A549 (cell line): ENCODE data around the gene SLC45A2. TPM values are rescaled to one million over a fixed set of nuclear protein-coding genes. Genes with fewer than 3 reads are reported as not detected.

ENCODE experiments used
- ATAC-seq, 2 experiments: fragments of 200-7000 bp in 1 of 2; fragments of >200 bp in 1 of 2; cut with Nextera tagmentation in 1 of 2; cut with Tn5 transposase in 1 of 2; 3 replicates each; pipeline versions ENCODE4 v1.8.0 to v1.9.1; 2018 to 2020; ENCODE audit warnings: mild to moderate bottlenecking in 1 of 2, moderate library complexity in 1 of 2
- CTCF ChIA-PET: fragments of 300-600 bp; sonication (Branson Sonifier 250); formaldehyde crosslinking; extraction: SDS; loops from one replicate; lab custom pipeline; 2021; ENCODE audit warnings: antibody characterized with exemption, inconsistent platforms; lab: Yijun Ruan, JAX
- POLR2A ChIA-PET: fragments of 350-600 bp; formaldehyde crosslinking; extraction: SDS; loops from one replicate; lab custom pipeline; 2021; ENCODE audit warnings: antibody characterized with exemption, inconsistent platforms; lab: Yijun Ruan, JAX
- DNase-seq, 2 experiments: peaks; one replicate each; pipeline versions ENCODE4 v3.0.0 to v3.0.0-alpha.2; 2011 to 2016; ENCODE audit warnings: low read depth in 1 of 2, low spot score in 1 of 2
- FAIRE-seq: peaks from 2 replicates; lab custom pipeline; 2011; peaks lifted over from hg19 to GRCh38; lab: Jason Lieb, UNC
- H3K27ac ChIP-seq, 2 experiments: fragments of >200 bp; sonication (Bioruptor Twin); formaldehyde crosslinking; 3 replicates each; pipeline ENCODE4 v1.5.1; 2016 to 2017
- H3K4me1 ChIP-seq: fragments of >200 bp; sonication (Bioruptor Twin); formaldehyde crosslinking; 3 replicates; pipeline ENCODE4 v1.6.1; 2016
- H3K4me2 ChIP-seq: fragments of >200 bp; sonication (Bioruptor Twin); formaldehyde crosslinking; 3 replicates; pipeline ENCODE4 v1.6.1; 2016
- H3K4me3 ChIP-seq: fragments of >200 bp; sonication (Bioruptor Twin); formaldehyde crosslinking; 3 replicates; pipeline ENCODE4 v1.5.1; 2016
- H3K9me3 ChIP-seq: fragments of >200 bp; sonication (Bioruptor Twin); formaldehyde crosslinking; 3 replicates; pipeline ENCODE4 v1.6.1; 2016
- ATOH8 ChIP-seq: fragments of 250-450 bp; sonication (Bioruptor Pico); IDR thresholded peaks from 2 replicates; pipeline ENCODE4 v1.5.0; 2020; ENCODE audit warnings: low read depth, mild to moderate bottlenecking, moderate library complexity
- BCL3 ChIP-seq: fragments of >200 bp; sonication (Bioruptor Twin); formaldehyde crosslinking; IDR thresholded peaks from 3 replicates; pipeline ENCODE4 v1.6.1; 2016
- CBX2 ChIP-seq: fragments of 200-600 bp; sonication (generic); IDR thresholded peaks from 2 replicates; pipeline ENCODE4 v1.6.1; 2016; ENCODE audit warnings: low read depth, mild to moderate bottlenecking, borderline replicate concordance
- CBX8 ChIP-seq: fragments of 200-600 bp; sonication (generic); IDR thresholded peaks from 2 replicates; pipeline ENCODE4 v1.6.1; 2016
- CEBPB ChIP-seq, 2 experiments: fragments of >200 bp in 1 of 2; sonication (Bioruptor Twin) in 1 of 2; formaldehyde crosslinking in 1 of 2; IDR thresholded peaks; 2 replicates each; pipeline ENCODE4 v1.6.1; 2012 to 2016
- FOSB ChIP-seq: fragments of 250-450 bp; sonication (Bioruptor Pico); IDR thresholded peaks from 2 replicates; pipeline ENCODE4 v1.5.0; 2020; ENCODE audit warnings: mild to moderate bottlenecking, moderate library complexity
- GATA3 ChIP-seq: IDR thresholded peaks from 2 replicates; pipeline ENCODE4 v1.6.1; 2012; ENCODE audit warnings: borderline replicate concordance
- HMGXB4 ChIP-seq: fragments of 250-450 bp; sonication (Bioruptor Pico); IDR thresholded peaks from 2 replicates; pipeline ENCODE4 v1.5.0; 2021; ENCODE audit warnings: mild to moderate bottlenecking, moderate library complexity, borderline replicate concordance
- JUN ChIP-seq, 2 experiments: fragments of >200 bp; sonication (Bioruptor Twin); formaldehyde crosslinking; IDR thresholded peaks; 2 replicates in 1 of 2; 3 replicates in 1 of 2; pipeline ENCODE4 v1.6.1; 2016 to 2017
- KDM5A ChIP-seq: fragments of 200-600 bp; sonication (generic); IDR thresholded peaks from 2 replicates; pipeline ENCODE4 v1.6.1; 2016; ENCODE audit warnings: antibody characterized with exemption, mild to moderate bottlenecking
- MAX ChIP-seq: IDR thresholded peaks from 2 replicates; pipeline ENCODE4 v1.6.1; 2012
- MAZ ChIP-seq: fragments of 150-350 bp; IDR thresholded peaks from 2 replicates; pipeline ENCODE4 v1.6.1; 2014; ENCODE audit warnings: antibody characterized with exemption, low read depth, low read length, borderline replicate concordance
- NR3C1 ChIP-seq: fragments of >200 bp; sonication (Bioruptor Twin); formaldehyde crosslinking; IDR thresholded peaks from 3 replicates; pipeline ENCODE4 v1.6.1; 2017
- PBX3 ChIP-seq: IDR thresholded peaks from 2 replicates; pipeline ENCODE4 v1.6.1; 2012
- POLR2AphosphoS2 ChIP-seq: conservative IDR thresholded peaks from 2 replicates; pipeline ENCODE4 v1.6.1; 2012; ENCODE audit warnings: low read length, improper control_type of control experiment, inconsistent platforms
- RCOR1 ChIP-seq: fragments of 150-350 bp; IDR thresholded peaks from 2 replicates; pipeline ENCODE4 v1.6.1; 2014; ENCODE audit warnings: antibody characterized with exemption, low read length, low read depth
- USF2 ChIP-seq: fragments of 450-650 bp; IDR thresholded peaks from 2 replicates; pipeline ENCODE4 v1.6.1; 2014; ENCODE audit warnings: antibody characterized with exemption
- ZC3H11A ChIP-seq: fragments of 450-650 bp; IDR thresholded peaks from 2 replicates; pipeline ENCODE4 v1.6.1; 2014; ENCODE audit warnings: antibody characterized with exemption, mild to moderate bottlenecking
- ZFP36 ChIP-seq: fragments of 450-650 bp; IDR thresholded peaks from 2 replicates; pipeline ENCODE4 v1.6.1; 2014; ENCODE audit warnings: borderline replicate concordance; ENCODE audit not compliant: partially characterized antibody
- ZNF302 ChIP-seq: fragments of 250-450 bp; sonication (Bioruptor Pico); IDR thresholded peaks from 2 replicates; pipeline ENCODE4 v1.9.0; 2021; ENCODE audit warnings: inconsistent platforms, mild to moderate bottlenecking, moderate library complexity
- ZSCAN20 ChIP-seq: fragments of 250-450 bp; sonication (Bioruptor Pico); IDR thresholded peaks from 2 replicates; pipeline ENCODE4 v1.8.0; 2022; ENCODE audit warnings: mild to moderate bottlenecking, moderate library complexity
- WGBS: methylation state at CpG from one replicate; pipeline ENCODE4 v1.1.6; 2017; ENCODE audit errors: missing lambda C conversion rate; 5-methylcytosine and 5-hydroxymethylcytosine counted together
- polyA plus RNA-seq, 4 experiments: library from polyadenylated mRNA; depleted of rRNA in 3 of 4; stranded (reverse); fragments of >200 nt; fragmentation: RNase III in 1 of 4; extraction: RNeasy Plus Mini Kit Qiagen cat#74134 plus additional on column Dnase treatment in 1 of 4; gene quantifications; 2 replicates in 3 of 4; 3 replicates in 1 of 4; pipeline ENCODE4 v1.2.3, GENCODE V29; 2011 to 2017

Gene SLC45A2
- polyA plus RNA-seq, 2 of the 4 experiments (the other 2 are of a cell fraction) = not detected

- no peak overlapping the region for H3K4me3 ChIP-seq
- TF ChIP-seq ATOH8 (CRISPR knock-in tag) = no peak
- TF ChIP-seq JUN (IDR thresholded peaks at IDR 0.05) = no peak
- no peak for TF ChIP-seq MAX
- no peak for TF ChIP-seq ZFP36
- no peak for TF ChIP-seq NR3C1
- no peak for TF ChIP-seq RCOR1
- no peak for TF ChIP-seq BCL3
- no peak for TF ChIP-seq PBX3
- no peak for TF ChIP-seq CEBPB (IDR thresholded peaks at IDR 0.05)
- no peak for TF ChIP-seq CBX8
- TF ChIP-seq CBX2 = no peak
- no peak for TF ChIP-seq POLR2AphosphoS2
- no peak for TF ChIP-seq ZNF302 (CRISPR knock-in tag)
- no peak for TF ChIP-seq KDM5A
- no peak for TF ChIP-seq USF2
- TF ChIP-seq MAZ = no peak
- no peak for TF ChIP-seq HMGXB4 (CRISPR knock-in tag)
- TF ChIP-seq FOSB (CRISPR knock-in tag) = no peak
- TF ChIP-seq, all 56 proteins: peak for 0
- no peak for DNase-seq
- FAIRE-seq = no peak
- no peak for ATAC-seq
- Histone ChIP-seq H3K9me3 (no peaks in the 10 kb centered on the region), H3K27ac (no peak overlapping the region), H3K4me1 (no peaks in the 10 kb centered on the region), H3K4me2 (no peak overlapping the region)
- POLR2A ChIA-PET = no interaction called here
- CTCF ChIA-PET = no interaction called here
- 2% methylated on average over 2 of the region's 2 CpGs for WGBS
Measured at GRCh38 chr5:34022121-34022705, 37.7 kb upstream of the SLC45A2 start.

- H3K9me3 ChIP-seq = no peaks in the 10 kb centered on the region
- CTCF ChIA-PET = no interaction called here
- POLR2A ChIA-PET = no interaction called here
- DNase-seq = no peak
- no peak for ATAC-seq
- H3K4me3 ChIP-seq = no peak overlapping the region
- H3K27ac ChIP-seq = no peak overlapping the region
- no peaks in the 10 kb centered on the region for H3K4me1 ChIP-seq
- no peak for FAIRE-seq
- H3K4me2 ChIP-seq = no peak overlapping the region
- TF ChIP-seq ZC3H11A (no peak), GATA3 (no peak), FOSB (CRISPR knock-in tag) (no peak), ZSCAN20 (CRISPR knock-in tag) (no peak)
- TF ChIP-seq, all 56 proteins: peak for 0
- WGBS = 78% methylated on average over 2 of the region's 2 CpGs
Measured at GRCh38 chr5:34021334-34021733, 36.8 kb upstream of the SLC45A2 start.
